Measurements from ENCODE around the gene RHOA. TPM values are rescaled to one million over a fixed set of nuclear protein-coding genes. Genes with fewer than 3 reads are reported as not detected.

Gene RHOA
- total and polyA plus RNA-seq, 4 donors, result 269 to 567 (median 432) TPM

- TF ChIP-seq CTCF (IDR thresholded peaks at IDR 0.05; ENCODE audit: control extremely low read depth, extremely low read depth), result no peak
Measured at GRCh38 chr3:49313896-49314688, 97.7 kb downstream of the RHOA start.

GRCh38 chr3:49311283-49311682, 100.5 kb downstream of the RHOA start:
- H3K9me3 ChIP-seq (ENCODE audit: control insufficient read depth in 4 of 4, insufficient read depth in 3 of 4, low read length in 3 of 4), result no peaks in the 10 kb centered on the region
- TF ChIP-seq CTCF (IDR thresholded peaks at IDR 0.05; ENCODE audit: control extremely low read depth, extremely low read depth), result no peak
- no peak for DNase-seq
- H3K4me1 ChIP-seq (ENCODE audit: control insufficient read depth in 5 of 5, insufficient read depth in 5 of 5, low read length in 5 of 5), result peaks cover 0 to 3% (median 0%) of the 10 kb centered on the region in 5 donors
- H3K9ac ChIP-seq (ENCODE audit: insufficient read depth in 1 of 2, low read length in 2 of 2), result no peak overlapping the region
- no peak for ATAC-seq (ENCODE audit: insufficient read depth, low FRiP score)
- no peaks in the 10 kb centered on the region for H3K27me3 ChIP-seq (ENCODE audit: control insufficient read depth in 3 of 3, insufficient read depth in 3 of 3, low read length in 2 of 3)
- WGBS, 2 donors, result 92 to 94% methylated on average over 3 of the region's 3 CpGs
- no peak overlapping the region for H3K4me3 ChIP-seq
- no peak overlapping the region for H3K27ac ChIP-seq (ENCODE audit: low read depth in 1 of 2, low read length in 1 of 2)
- peaks cover 25 to 44% (median 31%) of the 10 kb centered on the region in 4 donors for H3K36me3 ChIP-seq (ENCODE audit: control insufficient read depth in 4 of 4, insufficient read depth in 4 of 4, low read length in 4 of 4)

More at GRCh38 chr3:49313896-49314688, 97.7 kb downstream of the RHOA start:
- Histone ChIP-seq H3K9ac (ENCODE audit: insufficient read depth in 1 of 2, low read length in 2 of 2) (no peak overlapping the region), H3K27me3 (ENCODE audit: control insufficient read depth in 3 of 3, insufficient read depth in 3 of 3, low read length in 2 of 3) (no peaks in the 10 kb centered on the region), H3K27ac (ENCODE audit: low read depth in 1 of 2, low read length in 1 of 2) (no peak overlapping the region), H3K4me3 (no peak overlapping the region), H3K9me3 (ENCODE audit: control insufficient read depth in 4 of 4, insufficient read depth in 3 of 4, low read length in 3 of 4) (no peaks in the 10 kb centered on the region), H3K36me3 (ENCODE audit: control insufficient read depth in 4 of 4, insufficient read depth in 4 of 4, low read length in 4 of 4) (peaks cover 24 to 48% (median 36%) of the 10 kb centered on the region in 4 donors), H3K4me1 (ENCODE audit: control insufficient read depth in 5 of 5, insufficient read depth in 5 of 5, low read length in 5 of 5) (peaks cover 0 to 3% (median 0%) of the 10 kb centered on the region in 5 donors)
- DNase-seq (no peak), ATAC-seq (ENCODE audit: insufficient read depth, low FRiP score) (no peak)
- 100% methylated on average over 1 of the region's 1 CpG for WGBS, 2 donors

- WGBS, 2 donors, result 100% methylated on average over 1 of the region's 1 CpG
- no peak for TF ChIP-seq CTCF (IDR thresholded peaks at IDR 0.05; ENCODE audit: control extremely low read depth, extremely low read depth)
- H3K36me3 ChIP-seq (ENCODE audit: control insufficient read depth in 4 of 4, insufficient read depth in 4 of 4, low read length in 4 of 4), result peaks cover 25 to 43% (median 33%) of the 10 kb centered on the region in 4 donors
- H3K4me3 ChIP-seq, result no peak overlapping the region
- ATAC-seq (ENCODE audit: insufficient read depth, low FRiP score) (no peak), DNase-seq (no peak)
- peaks cover 0 to 3% (median 0%) of the 10 kb centered on the region in 5 donors for H3K4me1 ChIP-seq (ENCODE audit: control insufficient read depth in 5 of 5, insufficient read depth in 5 of 5, low read length in 5 of 5)
- H3K9me3 ChIP-seq (ENCODE audit: control insufficient read depth in 4 of 4, insufficient read depth in 3 of 4, low read length in 3 of 4), result no peaks in the 10 kb centered on the region
- no peaks in the 10 kb centered on the region for H3K27me3 ChIP-seq (ENCODE audit: control insufficient read depth in 3 of 3, insufficient read depth in 3 of 3, low read length in 2 of 3)
- H3K9ac ChIP-seq (ENCODE audit: insufficient read depth in 1 of 2, low read length in 2 of 2), result no peak overlapping the region
- no peak overlapping the region for H3K27ac ChIP-seq (ENCODE audit: low read depth in 1 of 2, low read length in 1 of 2)
Measured at GRCh38 chr3:49310677-49311076, 101.1 kb downstream of the RHOA start.

Other genes with a start within 250 kb of the RHOA start
- gene CCDC71, start 245.6 kb downstream of the RHOA start, total RNA-seq, result 10 to 100 TPM; 13.9 to 23.8 TPM
- gene CCDC71, start 245.6 kb downstream of the RHOA start, polyA plus RNA-seq, result 10 to 100 TPM; 16.3 to 29.3 TPM
- 10 to 100 TPM; 29.6 to 32.0 TPM for gene KLHDC8B, start 240.4 kb downstream of the RHOA start, total RNA-seq
- gene KLHDC8B, start 240.4 kb downstream of the RHOA start, polyA plus RNA-seq, result 10 to 100 TPM; 19.4 to 32.5 TPM
- gene C3orf62, start 134.7 kb downstream of the RHOA start, total RNA-seq, result 1 to 10 TPM; 5.2 to 8.2 TPM
- gene C3orf62, start 134.7 kb downstream of the RHOA start, polyA plus RNA-seq, result 1 to 10 TPM; 6.0 to 8.1 TPM
- 10 to 100 TPM; 67.1 to 72.4 TPM for gene USP4, start 71.9 kb downstream of the RHOA start, total RNA-seq
- gene USP4, start 71.9 kb downstream of the RHOA start, polyA plus RNA-seq, result 10 to 100 TPM; 39.4 to 42.2 TPM
- 100 to 1,000 TPM; 106 to 464 TPM for gene GPX1, start 53.6 kb downstream of the RHOA start, total RNA-seq
- gene GPX1, start 53.6 kb downstream of the RHOA start, polyA plus RNA-seq, result 100 to 1,000 TPM; 567 to 879 TPM
- gene TCTA, start 447 bp upstream of the RHOA start, total RNA-seq, result 10 to 100 TPM; 15.8 to 49.0 TPM
- 10 to 100 TPM; 26.8 to 33.4 TPM for gene TCTA, start 447 bp upstream of the RHOA start, polyA plus RNA-seq
- gene AMT, start 10.5 kb upstream of the RHOA start, total RNA-seq, result 10 to 100 TPM in 1 of 2 donors, 1 to 10 TPM in 1; 9.5 to 12.4 TPM
- gene AMT, start 10.5 kb upstream of the RHOA start, polyA plus RNA-seq, result 1 to 10 TPM; 3.8 to 8.0 TPM
- 10 to 100 TPM; 14.0 to 20.1 TPM for gene NICN1, start 17.3 kb upstream of the RHOA start, total RNA-seq
- 1 to 10 TPM; 8.6 to 9.1 TPM for gene NICN1, start 17.3 kb upstream of the RHOA start, polyA plus RNA-seq
- 100 to 1,000 TPM in 1 of 2 donors, 10 to 100 TPM in 1; 40.4 to 100 TPM for gene DAG1, start 58.3 kb upstream of the RHOA start, total RNA-seq
- gene DAG1, start 58.3 kb upstream of the RHOA start, polyA plus RNA-seq, result 10 to 100 TPM; 18.2 to 35.6 TPM
- under 1 TPM; 0.68 to 0.71 TPM for gene BSN, start 142.5 kb upstream of the RHOA start, total RNA-seq
- gene BSN, start 142.5 kb upstream of the RHOA start, polyA plus RNA-seq, result under 1 TPM; 0.09 to 0.26 TPM

Measured in lung (tissue), 12 donors.